ENCODE measurements around the gene MAGOH.

Gene MAGOH

GRCh38 chr1:53270107-53270506 is 31.8 kb upstream of the MAGOH start:
- no peak for DNase-seq

GRCh38 chr1:53267761-53268160 is 29.4 kb upstream of the MAGOH start:
- DNase-seq, result no peak

- no peak for DNase-seq
Observed at GRCh38 chr1:53266038-53266437, 27.7 kb upstream of the MAGOH start.

- DNase-seq, result no peak
Observed at GRCh38 chr1:53265581-53265980, 27.3 kb upstream of the MAGOH start.

GRCh38 chr1:53264048-53264447 is 25.7 kb upstream of the MAGOH start:
- DNase-seq, result no peak

GRCh38 chr1:53262000-53262399 is 23.7 kb upstream of the MAGOH start:
- DNase-seq, result no peak

GRCh38 chr1:53260631-53261247 is 22.4 kb upstream of the MAGOH start:
- DNase-seq, result no peak

- DNase-seq, result no peak
Observed at GRCh38 chr1:53259932-53260331, 21.6 kb upstream of the MAGOH start.

- no peak for DNase-seq
Observed at GRCh38 chr1:53258216-53258615, 19.9 kb upstream of the MAGOH start.

- no peak for DNase-seq
Observed at GRCh38 chr1:53257454-53258081, 19.2 kb upstream of the MAGOH start.

GRCh38 chr1:53256511-53257453 is 18.5 kb upstream of the MAGOH start:
- DNase-seq, result no peak

- DNase-seq, result no peak
Observed at GRCh38 chr1:53255031-53255430, 16.7 kb upstream of the MAGOH start.

GRCh38 chr1:53254011-53254640 is 15.8 kb upstream of the MAGOH start:
- DNase-seq, result no peak

- DNase-seq, result no peak
Observed at GRCh38 chr1:53250325-53250724, 12.0 kb upstream of the MAGOH start.

GRCh38 chr1:53249706-53250105 is 11.4 kb upstream of the MAGOH start:
- no peak for DNase-seq

GRCh38 chr1:53246261-53247134 is 8.2 kb upstream of the MAGOH start:
- no peak for DNase-seq

GRCh38 chr1:53244141-53244540 is 5.8 kb upstream of the MAGOH start:
- DNase-seq, result no peak

GRCh38 chr1:53242381-53242780 is 4.1 kb upstream of the MAGOH start:
- no peak for DNase-seq

GRCh38 chr1:53241828-53242227 is 3.5 kb upstream of the MAGOH start:
- DNase-seq, result no peak

- DNase-seq, result no peak
Observed at GRCh38 chr1:53237638-53238037, 680 bp downstream of the MAGOH start.

- no peak for DNase-seq
Observed at GRCh38 chr1:53220962-53221286, 17.4 kb downstream of the MAGOH start.

- peak; percentile 68 for DNase-seq
Observed at GRCh38 chr1:53220171-53220961, 18.0 kb downstream of the MAGOH start, which contains the start of gene CZIB. TSS of gene CZIB (minus strand) at chr1:53220634. CDS start at chr1:53220575, 59 bp downstream.

Measured in cortex of kidney (tissue), 1 donor.